ENCODE data around the gene ZBTB20.

The ZBTB20 gene

GRCh38 chr3:114378760-114379159, 768.3 kb downstream of the ZBTB20 start:
- H2AK5ac ChIP-seq (ENCODE audit: low read length, severe bottlenecking) = no peak overlapping the region
- H4K8ac ChIP-seq (ENCODE audit: low read length) = no peak overlapping the region
- no peak overlapping the region for H3K4me2 ChIP-seq (ENCODE audit: low read length, poor library complexity, severe bottlenecking)
- WGBS = over 99% methylated on average over 4 of the region's 5 CpGs
- peaks cover 6% of the 10 kb centered on the region for H3K4me1 ChIP-seq (ENCODE audit: control insufficient read depth, insufficient read depth, low read depth, low read length)
- no peak overlapping the region for H3K27ac ChIP-seq (ENCODE audit: low read length, poor library complexity, severe bottlenecking)
- no peak overlapping the region for H2BK120ac ChIP-seq (ENCODE audit: low read depth, low read length)
- H3K4ac ChIP-seq (ENCODE audit: low read depth in 1 of 2, low read length in 2 of 2) = no peak overlapping the region
- no peaks in the 10 kb centered on the region for H3K9me3 ChIP-seq (ENCODE audit: control insufficient read depth, low read length)
- H2BK12ac ChIP-seq (ENCODE audit: low read length in 2 of 2) = no peak overlapping the region
- H3K27me3 ChIP-seq (ENCODE audit: control insufficient read depth in 1 of 2, insufficient read depth in 1 of 2, low read length in 2 of 2) = no peaks in the 10 kb centered on the region
- no peak overlapping the region for H3K14ac ChIP-seq (ENCODE audit: low read length in 2 of 2)
- H3K36me3 ChIP-seq (ENCODE audit: control insufficient read depth in 1 of 2, insufficient read depth in 2 of 2, low read depth in 1 of 2, low read length in 2 of 2) = peaks cover 9 to 34% of the 10 kb centered on the region in 2 experiments
- no peak overlapping the region for H3K9ac ChIP-seq (ENCODE audit: low read length)
- no peak overlapping the region for H2BK15ac ChIP-seq (ENCODE audit: low read depth, poor library complexity, severe bottlenecking)
- no peak for DNase-seq
- H4K91ac ChIP-seq (ENCODE audit: low read length) = no peak overlapping the region
- peaks cover 29% of the 10 kb centered on the region for H3K79me1 ChIP-seq (replicated peaks; ENCODE audit: low read length, poor library complexity, severe bottlenecking)
- no peak overlapping the region for H2BK5ac ChIP-seq (ENCODE audit: low read depth, low read length, poor library complexity, severe bottlenecking)
- no peak overlapping the region for H3K23ac ChIP-seq (ENCODE audit: low read length in 2 of 2)
- no peak overlapping the region for H3K4me3 ChIP-seq (ENCODE audit: insufficient read depth in 1 of 2, low read depth in 1 of 2, low read length in 2 of 2)
- H2AFZ ChIP-seq (ENCODE audit: low read depth, low read length) = no peak overlapping the region
- no peak overlapping the region for H3K18ac ChIP-seq (ENCODE audit: low read depth in 1 of 2, low read length in 2 of 2)

DNA sequence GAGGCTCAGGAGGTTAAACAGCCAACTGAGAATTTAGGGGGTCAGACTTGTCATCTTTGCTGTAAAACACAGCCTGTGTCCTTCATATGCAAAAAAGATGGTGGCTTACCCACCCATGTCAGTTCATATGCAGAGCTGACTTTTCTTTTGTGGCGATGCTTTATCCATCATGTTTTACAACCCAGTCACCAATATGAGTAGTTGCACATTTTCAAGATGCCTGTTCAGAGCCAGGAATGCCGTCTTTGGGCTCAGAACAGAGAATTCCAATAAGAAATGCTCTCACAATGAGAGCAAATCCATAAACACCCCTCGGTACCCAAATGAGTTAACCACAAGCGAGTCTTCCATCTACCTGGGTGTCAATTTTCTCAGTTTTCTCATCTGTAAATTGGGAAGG, 769.7 kb downstream of the ZBTB20 start:
- Histone ChIP-seq H2BK5ac (ENCODE audit: low read depth, low read length, poor library complexity, severe bottlenecking) (no peak overlapping the region), H3K4ac (ENCODE audit: low read depth in 1 of 2, low read length in 2 of 2) (no peak overlapping the region), H3K18ac (ENCODE audit: low read depth in 1 of 2, low read length in 2 of 2) (no peak overlapping the region), H2AK5ac (ENCODE audit: low read length, severe bottlenecking) (no peak overlapping the region), H3K27me3 (ENCODE audit: control insufficient read depth in 1 of 2, insufficient read depth in 1 of 2, low read length in 2 of 2) (no peaks in the 10 kb centered on the region), H3K79me1 (replicated peaks; ENCODE audit: low read length, poor library complexity, severe bottlenecking) (peaks cover 25% of the 10 kb centered on the region), H3K9me3 (ENCODE audit: control insufficient read depth, low read length) (no peaks in the 10 kb centered on the region), H2BK12ac (ENCODE audit: low read length in 2 of 2) (no peak overlapping the region), H2BK120ac (ENCODE audit: low read depth, low read length) (no peak overlapping the region), H3K23ac (ENCODE audit: low read length in 2 of 2) (no peak overlapping the region), H3K36me3 (ENCODE audit: control insufficient read depth in 1 of 2, insufficient read depth in 2 of 2, low read depth in 1 of 2, low read length in 2 of 2) (peaks cover 9 to 34% of the 10 kb centered on the region in 2 experiments), H3K27ac (ENCODE audit: low read length, poor library complexity, severe bottlenecking) (no peak overlapping the region), H2BK15ac (ENCODE audit: low read depth, poor library complexity, severe bottlenecking) (no peak overlapping the region), H3K14ac (ENCODE audit: low read length in 2 of 2) (no peak overlapping the region), H3K4me1 (ENCODE audit: control insufficient read depth, insufficient read depth, low read depth, low read length) (peaks cover 6% of the 10 kb centered on the region), H4K91ac (ENCODE audit: low read length) (no peak overlapping the region), H3K4me3 (ENCODE audit: insufficient read depth in 1 of 2, low read depth in 1 of 2, low read length in 2 of 2) (no peak overlapping the region), H3K4me2 (ENCODE audit: low read length, poor library complexity, severe bottlenecking) (no peak overlapping the region), H2AFZ (ENCODE audit: low read depth, low read length) (no peak overlapping the region), H3K9ac (ENCODE audit: low read length) (no peak overlapping the region), H4K8ac (ENCODE audit: low read length) (no peak overlapping the region)
- DNase-seq = no peak
- WGBS = 94% methylated on average over 2 of the region's 4 CpGs

- Histone ChIP-seq H3K14ac (ENCODE audit: low read length in 2 of 2) (no peak overlapping the region), H2AK5ac (ENCODE audit: low read length, severe bottlenecking) (no peak overlapping the region), H3K4me2 (ENCODE audit: low read length, poor library complexity, severe bottlenecking) (no peak overlapping the region), H3K4ac (ENCODE audit: low read depth in 1 of 2, low read length in 2 of 2) (no peak overlapping the region), H3K23ac (ENCODE audit: low read length in 2 of 2) (no peak overlapping the region), H3K4me3 (ENCODE audit: insufficient read depth in 1 of 2, low read depth in 1 of 2, low read length in 2 of 2) (no peak overlapping the region), H2BK120ac (ENCODE audit: low read depth, low read length) (no peak overlapping the region), H2BK15ac (ENCODE audit: low read depth, poor library complexity, severe bottlenecking) (no peak overlapping the region), H3K9me3 (ENCODE audit: control insufficient read depth, low read length) (no peaks in the 10 kb centered on the region), H2AFZ (ENCODE audit: low read depth, low read length) (no peak overlapping the region), H2BK5ac (ENCODE audit: low read depth, low read length, poor library complexity, severe bottlenecking) (no peak overlapping the region), H2BK12ac (ENCODE audit: low read length in 2 of 2) (no peak overlapping the region), H3K79me1 (replicated peaks; ENCODE audit: low read length, poor library complexity, severe bottlenecking) (peaks cover 22% of the 10 kb centered on the region), H3K27me3 (ENCODE audit: control insufficient read depth in 1 of 2, insufficient read depth in 1 of 2, low read length in 2 of 2) (no peaks in the 10 kb centered on the region), H3K36me3 (ENCODE audit: control insufficient read depth in 1 of 2, insufficient read depth in 2 of 2, low read depth in 1 of 2, low read length in 2 of 2) (peaks cover 9 to 40% of the 10 kb centered on the region in 2 experiments), H4K91ac (ENCODE audit: low read length) (no peak overlapping the region), H3K27ac (ENCODE audit: low read length, poor library complexity, severe bottlenecking) (no peak overlapping the region), H4K8ac (ENCODE audit: low read length) (no peak overlapping the region), H3K9ac (ENCODE audit: low read length) (peak overlapping the region; percentile 51), H3K4me1 (ENCODE audit: control insufficient read depth, insufficient read depth, low read depth, low read length) (peaks cover 6% of the 10 kb centered on the region), H3K18ac (ENCODE audit: low read depth in 1 of 2, low read length in 2 of 2) (no peak overlapping the region)
- DNase-seq = no peak
- 98% methylated on average over 7 of the region's 8 CpGs for WGBS
Measured at GRCh38 chr3:114376516-114377185, 770.4 kb downstream of the ZBTB20 start.

DNA sequence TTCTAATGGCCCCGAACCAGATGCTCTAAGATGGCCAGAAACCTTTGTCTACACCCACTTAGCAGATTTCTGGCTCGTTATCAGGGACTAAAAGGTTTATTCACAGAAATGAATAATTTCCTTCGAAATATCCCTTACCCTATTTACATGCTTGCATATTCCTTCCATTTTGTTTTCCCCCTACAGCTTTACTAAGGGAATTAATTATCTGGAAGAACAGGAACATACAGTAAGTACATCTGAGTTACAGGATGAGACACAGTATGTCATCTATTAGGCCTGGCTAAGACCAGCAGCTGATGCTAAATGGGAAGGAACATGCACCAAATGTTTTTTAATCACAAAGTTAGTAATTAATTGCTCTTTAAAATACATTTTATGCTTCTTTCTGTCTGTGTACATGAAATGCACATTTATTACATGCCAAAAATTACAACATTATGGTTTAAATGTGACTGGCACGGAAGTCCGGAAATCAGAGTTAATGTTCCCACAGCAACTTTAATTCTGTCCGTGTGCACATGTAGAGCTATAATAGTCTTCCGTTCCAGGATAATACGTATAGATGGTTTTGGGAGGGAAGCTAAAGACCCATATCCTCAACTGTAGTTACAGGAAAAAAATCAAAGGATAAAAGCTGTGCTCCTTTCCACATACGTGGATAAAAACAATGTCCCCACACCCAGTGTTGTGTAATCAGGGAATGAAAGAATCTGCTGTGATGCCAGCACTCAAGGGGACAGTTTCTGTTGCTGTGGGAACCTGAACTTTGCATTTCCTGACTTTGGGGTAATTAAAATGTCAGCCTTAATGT, 771.3 kb downstream of the ZBTB20 start:
- Histone ChIP-seq H3K18ac (ENCODE audit: low read depth in 1 of 2, low read length in 2 of 2) (no peak overlapping the region), H3K4me2 (ENCODE audit: low read length, poor library complexity, severe bottlenecking) (no peak overlapping the region), H3K23ac (ENCODE audit: low read length in 2 of 2) (no peak overlapping the region), H3K9ac (ENCODE audit: low read length) (peak overlapping the region; percentile 51), H3K14ac (ENCODE audit: low read length in 2 of 2) (no peak overlapping the region), H2AFZ (ENCODE audit: low read depth, low read length) (no peak overlapping the region), H2BK15ac (ENCODE audit: low read depth, poor library complexity, severe bottlenecking) (no peak overlapping the region), H4K8ac (ENCODE audit: low read length) (no peak overlapping the region), H3K79me1 (replicated peaks; ENCODE audit: low read length, poor library complexity, severe bottlenecking) (peaks cover 21% of the 10 kb centered on the region), H4K91ac (ENCODE audit: low read length) (no peak overlapping the region), H3K36me3 (ENCODE audit: control insufficient read depth in 1 of 2, insufficient read depth in 2 of 2, low read depth in 1 of 2, low read length in 2 of 2) (peaks cover 9 to 47% of the 10 kb centered on the region in 2 experiments), H2BK120ac (ENCODE audit: low read depth, low read length) (no peak overlapping the region), H2BK5ac (ENCODE audit: low read depth, low read length, poor library complexity, severe bottlenecking) (no peak overlapping the region), H3K4me1 (ENCODE audit: control insufficient read depth, insufficient read depth, low read depth, low read length) (peaks cover 6% of the 10 kb centered on the region), H3K27me3 (ENCODE audit: control insufficient read depth in 1 of 2, insufficient read depth in 1 of 2, low read length in 2 of 2) (no peaks in the 10 kb centered on the region), H2AK5ac (ENCODE audit: low read length, severe bottlenecking) (no peak overlapping the region), H3K4me3 (ENCODE audit: insufficient read depth in 1 of 2, low read depth in 1 of 2, low read length in 2 of 2) (no peak overlapping the region), H3K27ac (ENCODE audit: low read length, poor library complexity, severe bottlenecking) (no peak overlapping the region), H3K9me3 (ENCODE audit: control insufficient read depth, low read length) (no peaks in the 10 kb centered on the region), H2BK12ac (ENCODE audit: low read length in 2 of 2) (no peak overlapping the region), H3K4ac (ENCODE audit: low read depth in 1 of 2, low read length in 2 of 2) (no peak overlapping the region)
- no peak for DNase-seq
- WGBS = 92% methylated on average over 5 of the region's 9 CpGs
